Neural crest cell (in vitro differentiated cells): ENCODE data around the gene RALGAPA2. TPM values are rescaled to one million over a fixed set of nuclear protein-coding genes. Genes with fewer than 3 reads are reported as not detected.
"Not testable (repeated sequence)": the region's sequence is repeated elsewhere in the genome, so short reads cannot be mapped to it uniquely, and the experiment has no call there.

Experiments
- DNase-seq: peaks from one replicate; pipeline ENCODE4 v3.0.0; 2021; ENCODE audit warnings: low read depth, mixed read lengths, low spot score
- H3K27ac Mint-ChIP-seq: one replicate; pipeline ENCODE4 v1.8.0; 2021; ENCODE audit warnings: mild to moderate bottlenecking, mixed read lengths; ENCODE audit not compliant: unreplicated experiment
- H3K27me3 Mint-ChIP-seq: 2 replicates; pipeline ENCODE4 v1.8.0; 2021; ENCODE audit warnings: low read depth, mild to moderate bottlenecking, mixed read lengths
- H3K36me3 Mint-ChIP-seq: 2 replicates; pipeline ENCODE4 v1.8.0; 2021; ENCODE audit warnings: low read depth, mild to moderate bottlenecking, mixed read lengths
- H3K4me1 Mint-ChIP-seq: 2 replicates; pipeline ENCODE4 v1.8.0; 2021; ENCODE audit warnings: mixed read lengths
- H3K4me3 Mint-ChIP-seq: one replicate; pipeline ENCODE4 v1.8.0; 2021; ENCODE audit warnings: mild to moderate bottlenecking, mixed read lengths
- H3K9me3 Mint-ChIP-seq: 2 replicates; pipeline ENCODE4 v1.8.0; 2021; ENCODE audit warnings: mixed read lengths
- total RNA-seq: library from RNA; stranded (reverse); gene quantifications from 2 replicates; pipeline ENCODE4 v1.2.1, GENCODE V29; 2021
- TF ChIP-seq, protein P1 (sequence below): fragments of 200-600 bp; sonication (generic); conservative IDR thresholded peaks from 2 replicates; pipeline ENCODE4 v1.5.0; 2021; ENCODE audit warnings: antibody characterized with exemption, mild to moderate bottlenecking

RALGAPA2 gene
- total RNA-seq, 1 donor from 2014 or later: 29.3 TPM

DNA sequence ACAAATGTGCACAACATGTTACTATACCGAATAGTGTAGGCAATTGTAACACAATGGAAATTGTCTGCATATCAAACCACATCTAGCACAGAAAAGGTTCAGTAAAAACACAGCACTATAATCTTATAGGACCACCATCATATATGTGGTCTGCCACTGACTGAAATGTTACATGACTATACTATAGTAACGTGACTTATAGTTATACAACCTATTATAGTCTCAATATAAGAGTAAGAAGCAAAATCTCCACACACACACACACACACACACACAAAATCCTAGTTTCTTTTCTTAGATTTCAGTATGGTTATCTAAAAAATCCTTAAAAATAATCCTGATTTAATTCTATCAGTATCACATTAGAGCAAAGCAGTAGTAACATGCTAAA lies 164.6 kb downstream of the RALGAPA2 start:
- Mint-ChIP-seq H3K36me3 (peaks cover 6% of the 10 kb centered on the region), H3K9me3 (no peaks in the 10 kb centered on the region), H3K27ac (no peak overlapping the region), H3K27me3 (no peaks in the 10 kb centered on the region), H3K4me3 (no peak overlapping the region), H3K4me1 (no peaks in the 10 kb centered on the region)
- no peak for DNase-seq
- TF ChIP-seq, protein P1, sequence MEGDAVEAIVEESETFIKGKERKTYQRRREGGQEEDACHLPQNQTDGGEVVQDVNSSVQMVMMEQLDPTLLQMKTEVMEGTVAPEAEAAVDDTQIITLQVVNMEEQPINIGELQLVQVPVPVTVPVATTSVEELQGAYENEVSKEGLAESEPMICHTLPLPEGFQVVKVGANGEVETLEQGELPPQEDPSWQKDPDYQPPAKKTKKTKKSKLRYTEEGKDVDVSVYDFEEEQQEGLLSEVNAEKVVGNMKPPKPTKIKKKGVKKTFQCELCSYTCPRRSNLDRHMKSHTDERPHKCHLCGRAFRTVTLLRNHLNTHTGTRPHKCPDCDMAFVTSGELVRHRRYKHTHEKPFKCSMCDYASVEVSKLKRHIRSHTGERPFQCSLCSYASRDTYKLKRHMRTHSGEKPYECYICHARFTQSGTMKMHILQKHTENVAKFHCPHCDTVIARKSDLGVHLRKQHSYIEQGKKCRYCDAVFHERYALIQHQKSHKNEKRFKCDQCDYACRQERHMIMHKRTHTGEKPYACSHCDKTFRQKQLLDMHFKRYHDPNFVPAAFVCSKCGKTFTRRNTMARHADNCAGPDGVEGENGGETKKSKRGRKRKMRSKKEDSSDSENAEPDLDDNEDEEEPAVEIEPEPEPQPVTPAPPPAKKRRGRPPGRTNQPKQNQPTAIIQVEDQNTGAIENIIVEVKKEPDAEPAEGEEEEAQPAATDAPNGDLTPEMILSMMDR: no peak

DNA sequence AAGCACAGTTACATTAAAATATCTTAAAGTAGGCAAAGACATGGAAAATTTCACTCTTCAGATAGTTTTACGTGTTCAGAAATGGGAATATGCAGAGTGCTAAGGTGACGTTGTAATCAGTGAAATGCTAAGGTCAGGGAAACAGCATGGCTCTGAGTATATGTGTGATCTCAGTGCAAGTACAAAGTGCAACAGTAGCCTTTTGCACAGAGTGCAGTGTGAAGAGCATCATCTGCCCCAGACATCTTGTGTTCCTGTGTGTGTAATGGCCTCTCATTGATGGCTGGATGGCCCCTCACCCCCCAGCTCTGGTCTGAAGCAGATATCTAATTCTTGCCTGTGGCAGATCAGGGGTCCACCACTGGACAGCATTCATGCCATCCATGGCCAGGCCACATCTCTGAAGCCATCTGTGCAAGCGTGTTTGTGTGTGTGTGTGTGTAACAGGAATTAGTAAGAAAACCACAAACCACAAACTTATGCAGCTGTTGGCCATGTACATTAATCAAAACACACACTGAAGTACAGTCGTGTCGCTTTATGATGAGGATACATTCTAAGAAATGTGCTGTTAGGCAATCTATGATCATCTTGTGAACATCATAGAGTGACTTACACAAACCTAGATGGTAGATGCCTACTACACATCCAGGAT lies 165.1 kb downstream of the RALGAPA2 start:
- TF ChIP-seq, protein P1: no peak
- H3K27ac Mint-ChIP-seq: no peak overlapping the region
- H3K9me3 Mint-ChIP-seq: no peaks in the 10 kb centered on the region
- no peak for DNase-seq
- no peaks in the 10 kb centered on the region for H3K4me1 Mint-ChIP-seq
- H3K27me3 Mint-ChIP-seq: no peaks in the 10 kb centered on the region
- H3K36me3 Mint-ChIP-seq: peaks cover 6% of the 10 kb centered on the region
- H3K4me3 Mint-ChIP-seq: no peak overlapping the region

DNA sequence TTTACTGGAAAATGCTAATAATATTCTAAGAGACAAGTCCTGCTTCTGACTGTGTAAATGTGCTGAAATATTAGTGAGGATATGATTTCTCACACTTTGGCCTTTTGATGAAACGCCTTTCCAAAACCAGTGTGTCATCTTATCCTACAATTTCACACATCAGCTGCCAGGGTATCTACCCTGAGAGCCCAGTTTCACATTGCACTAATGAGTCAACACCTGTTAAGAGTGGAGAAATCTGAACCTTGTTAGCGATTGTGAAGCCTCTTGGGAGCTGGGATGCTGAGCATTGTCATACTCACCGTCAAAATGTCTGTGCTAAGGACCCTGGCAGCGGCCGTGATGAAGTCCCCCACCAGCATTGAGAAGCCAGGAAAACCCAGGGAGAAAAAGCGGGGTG lies 166.0 kb downstream of the RALGAPA2 start:
- Mint-ChIP-seq H3K9me3 (no peaks in the 10 kb centered on the region), H3K27me3 (no peaks in the 10 kb centered on the region), H3K4me1 (no peaks in the 10 kb centered on the region), H3K36me3 (peaks cover 11% of the 10 kb centered on the region), H3K27ac (no peak overlapping the region), H3K4me3 (no peak overlapping the region)
- TF ChIP-seq, protein P1: no peak
- DNase-seq: no peak

DNA sequence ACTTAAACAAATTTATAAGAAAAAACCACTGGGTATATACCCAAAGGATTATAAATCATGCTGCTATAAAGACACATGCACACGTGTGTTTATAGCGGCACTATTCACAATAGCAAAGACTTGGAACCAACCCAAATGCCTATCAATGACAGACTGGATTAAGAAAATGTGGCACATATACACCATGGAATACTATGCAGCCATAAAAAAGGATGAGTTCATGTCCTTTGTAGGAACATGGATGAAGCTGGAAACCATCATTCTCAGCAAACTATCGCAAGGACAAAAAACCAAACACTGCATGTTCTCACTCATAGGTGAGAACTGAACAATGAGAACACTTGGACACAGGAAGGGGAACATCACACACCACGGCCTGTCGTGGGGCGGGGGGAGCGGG lies 169.1 kb downstream of the RALGAPA2 start:
- not testable (repeated sequence) for H3K9me3 Mint-ChIP-seq, H3K27me3 Mint-ChIP-seq, H3K27ac Mint-ChIP-seq, H3K4me3 Mint-ChIP-seq, H3K4me1 Mint-ChIP-seq, DNase-seq
- peaks cover 11% of the 10 kb centered on the region for H3K36me3 Mint-ChIP-seq

DNA sequence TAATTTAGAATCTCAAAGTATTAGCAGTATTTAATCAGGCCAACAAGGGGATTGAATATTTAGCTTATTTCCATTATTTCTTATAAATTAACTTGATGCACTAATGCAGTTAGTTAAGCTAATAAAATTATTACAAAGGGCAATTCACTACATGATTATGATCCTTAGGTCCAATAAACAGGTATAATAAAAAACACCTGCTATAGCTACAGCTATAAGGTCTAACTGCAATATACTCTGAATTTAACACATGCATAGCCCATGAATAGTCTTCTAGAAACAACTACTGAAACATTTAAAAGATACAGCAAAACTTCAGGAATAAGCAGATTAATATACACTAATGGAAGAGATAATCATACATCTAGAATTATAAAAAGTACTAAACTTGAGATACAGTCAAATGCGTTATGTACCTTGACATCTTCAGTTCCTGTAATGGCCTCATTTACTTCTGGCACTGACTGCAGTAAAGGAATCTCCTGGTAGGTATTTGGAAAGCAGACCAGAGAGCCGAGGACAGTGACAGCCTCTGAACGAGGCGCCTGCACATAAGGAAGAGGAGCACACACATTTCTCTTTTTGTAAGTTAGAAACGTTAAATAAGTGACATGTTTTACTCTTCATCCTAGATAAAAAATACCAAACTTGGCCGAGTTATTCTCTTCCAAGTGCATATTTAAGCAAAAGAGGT lies 176.1 kb downstream of the RALGAPA2 start:
- TF ChIP-seq, protein P1: no peak
- Mint-ChIP-seq H3K27me3 (no peaks in the 10 kb centered on the region), H3K9me3 (no peaks in the 10 kb centered on the region), H3K4me1 (peaks cover 4% of the 10 kb centered on the region), H3K4me3 (no peak overlapping the region), H3K27ac (no peak overlapping the region), H3K36me3 (no peaks in the 10 kb centered on the region)
- DNase-seq: no peak

DNA sequence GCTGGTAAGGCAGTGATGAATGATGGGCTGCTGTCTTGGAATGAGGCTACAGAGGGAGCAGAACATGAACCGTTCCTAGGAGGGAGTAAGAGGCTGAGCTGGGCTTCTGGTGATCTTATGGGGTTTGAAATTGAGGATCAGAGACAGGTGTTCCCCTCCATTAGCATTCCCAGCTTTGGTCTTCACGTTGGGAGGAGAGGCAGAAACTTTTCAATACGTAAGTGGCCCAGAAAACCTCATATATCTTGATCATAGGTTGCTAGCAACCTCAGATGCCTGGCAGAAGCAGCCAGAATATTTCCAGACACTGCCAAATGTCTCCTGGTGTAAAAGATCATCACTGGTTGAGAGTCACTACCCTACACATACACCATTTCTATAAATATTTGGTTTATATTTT lies 177.4 kb downstream of the RALGAPA2 start:
- no peaks in the 10 kb centered on the region for H3K27me3 Mint-ChIP-seq
- H3K4me1 Mint-ChIP-seq: peaks cover 4% of the 10 kb centered on the region
- no peak overlapping the region for H3K27ac Mint-ChIP-seq
- H3K9me3 Mint-ChIP-seq: no peaks in the 10 kb centered on the region
- no peak for DNase-seq
- TF ChIP-seq, protein P1: no peak
- no peaks in the 10 kb centered on the region for H3K36me3 Mint-ChIP-seq
- H3K4me3 Mint-ChIP-seq: no peak overlapping the region
